ENCODE results near the gene EFCAB7.
"Not testable (repeated sequence)": the region's sequence is repeated elsewhere in the genome, so short reads cannot be mapped to it uniquely, and the experiment has no call there.

Gene EFCAB7

DNA sequence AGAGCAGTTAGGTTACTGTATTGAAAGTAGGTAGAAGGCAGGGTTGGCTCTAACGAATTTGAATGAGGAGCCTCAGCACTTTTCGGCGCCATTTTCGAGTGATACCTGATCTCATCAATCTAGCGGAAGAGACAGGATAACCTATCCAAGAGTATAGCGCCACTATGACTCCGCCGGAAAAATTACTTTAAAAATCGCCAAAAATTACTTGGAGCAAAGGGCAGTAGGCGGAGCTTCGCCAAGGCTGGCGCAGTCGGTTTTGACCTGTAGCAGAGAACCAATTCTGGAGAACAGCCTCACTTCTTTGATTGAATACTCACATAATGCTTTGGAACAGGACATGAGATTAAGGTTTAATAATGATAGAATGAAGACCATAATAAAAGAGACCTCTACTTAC is 25.6 kb downstream of the EFCAB7 start:
- DNase-seq = no peak

DNA sequence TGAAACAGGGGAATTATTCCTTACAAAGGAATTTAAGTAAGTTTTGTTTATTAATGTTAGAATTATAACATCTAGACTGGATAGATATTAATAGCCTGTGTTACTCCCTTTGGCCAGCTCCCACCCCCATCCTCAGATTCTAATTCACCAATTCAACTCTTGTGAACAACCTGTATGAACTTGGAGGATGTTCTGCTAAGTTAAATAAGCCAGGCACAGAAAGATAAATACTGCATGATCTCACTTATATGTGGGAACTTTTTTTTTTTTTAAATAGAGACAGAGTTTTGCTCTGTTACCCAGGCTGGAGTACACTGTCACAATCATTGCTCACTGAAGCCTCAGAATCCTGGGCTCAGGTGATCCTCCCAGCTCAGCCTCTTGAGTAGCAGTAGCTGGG is 32.2 kb downstream of the EFCAB7 start:
- no peak for DNase-seq

DNA sequence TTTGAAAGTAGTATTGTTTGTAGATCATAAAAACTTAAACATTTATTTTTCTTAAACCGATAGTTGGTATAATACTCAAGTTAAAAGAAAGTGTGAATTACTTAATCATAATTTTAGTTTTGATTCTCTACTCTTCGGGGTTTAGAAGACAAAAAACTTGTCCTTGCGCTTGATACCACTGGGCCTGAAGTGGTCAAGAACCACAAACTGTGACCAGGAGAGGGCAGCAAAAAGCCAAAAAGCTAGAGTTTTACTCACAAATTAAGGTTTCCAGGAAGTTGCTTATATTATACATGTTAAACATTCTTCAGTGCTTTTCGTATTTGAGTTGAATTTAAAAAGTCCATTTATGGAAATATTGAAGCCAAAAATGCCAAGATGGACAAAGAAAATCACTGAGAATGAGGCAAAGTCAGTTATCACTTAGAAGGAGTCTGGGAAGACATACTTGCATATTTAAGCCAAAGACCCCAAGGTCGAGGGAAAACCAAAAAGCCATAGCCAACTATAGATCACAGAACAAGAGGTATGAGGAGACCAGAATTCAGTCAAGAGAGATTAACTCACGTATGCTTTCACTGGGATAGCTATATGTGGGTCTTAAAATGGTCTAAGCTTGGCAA is 34.2 kb downstream of the EFCAB7 start:
- DNase-seq = peak; percentile 57

DNA sequence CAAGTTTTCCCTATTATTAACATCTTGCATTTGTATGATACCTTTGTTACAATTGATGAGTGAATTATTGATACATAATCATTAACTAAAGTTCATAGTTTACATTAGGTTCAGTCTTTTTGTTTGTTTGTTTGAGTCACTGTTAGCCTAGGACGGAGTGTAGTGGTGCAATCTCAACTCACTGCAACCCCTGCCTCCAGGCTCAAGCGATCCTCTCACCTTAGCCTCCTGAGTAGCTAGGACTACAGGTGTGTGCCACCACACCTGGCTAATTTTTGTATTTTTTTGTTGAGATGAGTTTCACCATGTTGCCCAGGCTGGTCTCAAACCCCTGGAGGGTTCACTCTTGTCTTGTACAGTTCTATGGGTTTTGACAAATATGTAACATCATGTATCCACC is 36.0 kb downstream of the EFCAB7 start:
- no peak for DNase-seq

DNA sequence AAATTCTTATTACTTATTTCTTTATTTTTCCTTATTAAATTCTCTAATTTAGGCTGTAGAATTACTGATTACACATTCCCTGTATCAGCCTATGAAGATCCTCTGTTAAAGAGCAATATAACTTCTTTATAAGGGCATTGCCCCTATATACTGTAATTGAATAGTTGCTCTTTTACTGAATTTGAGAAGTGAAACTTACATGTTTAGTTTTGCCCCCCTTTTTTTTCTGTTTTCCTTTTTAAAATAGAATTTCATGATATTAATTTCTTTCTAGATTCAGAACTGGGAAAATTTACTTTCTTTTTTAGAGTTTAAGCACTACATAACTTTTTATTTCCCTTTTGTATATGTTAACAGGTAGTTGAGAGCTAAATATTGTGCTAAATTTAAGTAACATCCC is 40.4 kb downstream of the EFCAB7 start:
- DNase-seq = no peak

DNA sequence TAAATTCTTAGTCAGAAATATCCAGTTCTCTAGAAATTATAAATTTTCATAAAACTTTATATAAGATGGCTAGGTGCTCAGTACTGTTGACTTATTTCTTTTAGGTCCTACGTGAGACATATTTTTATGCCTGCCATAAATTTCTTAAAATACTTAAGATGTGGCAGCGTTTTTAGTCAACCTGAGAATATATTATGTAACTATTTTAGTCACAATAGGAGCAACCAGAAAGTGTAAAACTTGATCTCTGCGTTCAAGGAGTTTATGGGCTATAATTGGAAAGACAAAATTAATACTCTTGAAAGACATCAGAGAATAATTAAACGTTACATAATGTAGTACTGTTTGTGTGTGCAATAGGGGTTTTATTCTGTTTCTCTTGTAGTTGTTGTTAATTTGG is 45.7 kb downstream of the EFCAB7 start:
- no peak for DNase-seq

DNA sequence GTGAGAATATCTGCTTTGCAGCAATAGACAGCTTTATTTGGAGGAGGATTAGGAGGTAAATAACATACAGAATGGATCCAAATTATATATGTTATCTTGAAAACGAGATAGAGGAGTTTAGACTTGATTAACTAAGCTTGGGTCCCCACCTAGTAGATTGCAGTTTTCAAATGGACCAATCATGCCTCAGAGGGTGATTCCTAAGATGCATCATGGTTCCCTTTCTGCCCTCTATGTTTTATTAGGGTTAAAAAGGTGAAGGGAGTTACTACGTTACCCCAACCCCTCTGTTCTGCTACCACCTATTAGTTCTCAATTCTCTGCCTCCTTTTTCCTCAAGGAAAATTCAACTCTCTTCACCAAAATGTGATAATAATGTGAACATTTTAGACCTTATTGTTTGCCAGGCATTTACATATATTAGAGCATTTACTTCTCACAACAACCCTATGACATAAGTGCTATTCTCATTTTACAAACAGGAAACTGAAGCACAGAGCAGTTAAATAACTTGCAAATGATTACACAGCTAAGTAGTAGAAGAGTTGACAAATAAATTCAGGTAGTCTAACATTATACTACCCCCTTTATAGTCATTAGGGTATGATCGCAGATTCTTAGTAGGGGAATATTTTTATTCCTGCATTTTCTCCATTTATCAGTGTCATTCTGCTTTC is 46.5 kb downstream of the EFCAB7 start:
- no peak for DNase-seq

DNA sequence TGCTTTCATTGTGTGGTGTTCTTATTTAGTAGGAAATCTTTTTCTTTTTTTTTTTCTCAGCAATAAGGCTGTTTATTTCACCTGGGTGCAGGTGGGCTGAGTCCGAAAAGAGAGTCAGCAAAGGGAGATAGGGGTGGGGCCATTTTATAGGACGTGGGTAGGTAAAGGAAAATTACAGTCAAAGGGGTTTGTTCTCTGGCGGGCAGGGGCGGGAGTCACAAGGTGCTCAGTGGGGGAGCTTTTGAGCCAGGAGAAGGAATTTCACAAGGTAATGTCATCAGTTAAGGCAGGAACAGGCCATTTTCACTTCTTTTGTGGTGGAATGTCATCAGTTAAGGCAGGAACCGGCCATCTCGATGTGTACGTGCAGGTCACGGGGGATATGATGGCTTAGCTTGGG is 49.4 kb downstream of the EFCAB7 start:
- not testable (repeated sequence) for DNase-seq

DNA sequence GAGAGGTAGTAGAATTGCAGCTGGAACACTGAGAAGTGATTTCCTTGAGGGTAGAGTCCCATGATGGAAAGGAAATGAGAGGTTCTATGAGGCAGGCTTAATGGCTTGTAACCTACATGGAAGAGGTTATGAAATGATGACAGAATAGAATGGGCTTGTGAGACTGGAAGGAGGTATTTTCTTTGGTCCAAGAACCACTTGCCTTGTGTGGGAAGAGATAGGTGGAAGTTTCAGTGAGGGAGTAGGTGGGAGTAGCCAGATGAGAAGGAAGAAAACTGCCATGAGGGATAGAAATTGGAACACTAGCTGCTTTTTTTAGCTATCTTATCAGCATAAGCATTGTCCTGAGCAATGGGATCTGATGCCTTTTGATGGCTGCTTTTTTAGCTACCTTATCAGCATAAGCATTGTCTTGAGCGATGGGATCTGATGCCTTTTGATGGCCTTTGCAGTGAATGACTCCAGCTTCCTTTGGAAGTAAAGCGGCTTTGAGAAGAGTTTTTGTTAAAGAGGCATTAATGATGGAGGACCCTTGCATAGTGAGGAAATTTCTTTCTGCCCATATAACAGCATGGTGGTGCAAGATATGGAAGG is 51.0 kb downstream of the EFCAB7 start:
- DNase-seq = not testable (repeated sequence)

DNA sequence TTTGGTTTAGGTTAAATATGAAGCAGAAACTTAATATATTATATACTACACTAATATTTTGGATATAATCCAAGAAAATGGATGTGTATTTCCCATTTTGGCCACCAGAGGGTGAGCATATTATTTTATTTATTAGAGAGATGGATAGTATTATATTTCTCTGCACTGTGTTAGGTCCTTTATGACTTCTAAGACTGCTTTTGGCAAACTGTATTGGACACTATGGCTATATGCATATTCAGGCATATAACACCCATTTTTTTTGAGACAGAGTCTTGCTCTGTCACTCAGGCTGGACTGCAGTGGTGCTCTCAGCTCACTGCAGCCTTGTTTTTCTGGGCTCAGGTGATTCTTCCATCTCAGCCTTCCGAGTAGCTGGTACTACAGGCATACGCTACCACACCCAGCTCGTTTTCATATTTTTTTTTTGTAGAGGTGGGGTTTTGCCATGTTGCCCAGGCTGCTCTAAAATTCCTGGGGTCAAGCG is 52.1 kb downstream of the EFCAB7 start:
- DNase-seq = peak; percentile 73

DNA sequence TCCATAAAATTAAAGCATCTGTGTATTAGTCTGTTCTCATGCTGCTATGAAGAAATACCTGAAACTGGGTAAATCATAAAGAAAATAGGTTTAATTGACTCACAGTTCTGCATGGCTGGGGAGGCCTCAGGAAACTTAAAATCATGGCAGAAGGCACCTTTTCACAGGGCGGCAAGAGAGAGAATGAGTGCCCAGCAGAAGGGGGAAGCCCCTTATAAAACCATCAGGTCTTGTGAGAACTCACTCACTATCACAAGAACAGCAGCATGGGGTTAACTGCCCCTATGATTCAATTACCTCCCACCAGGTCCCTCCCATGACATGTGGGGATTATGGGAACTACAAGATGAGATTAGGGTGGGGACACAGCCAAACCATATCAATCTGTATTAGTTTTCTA is 63.0 kb downstream of the EFCAB7 start:
- DNase-seq = not testable (repeated sequence)

DNA sequence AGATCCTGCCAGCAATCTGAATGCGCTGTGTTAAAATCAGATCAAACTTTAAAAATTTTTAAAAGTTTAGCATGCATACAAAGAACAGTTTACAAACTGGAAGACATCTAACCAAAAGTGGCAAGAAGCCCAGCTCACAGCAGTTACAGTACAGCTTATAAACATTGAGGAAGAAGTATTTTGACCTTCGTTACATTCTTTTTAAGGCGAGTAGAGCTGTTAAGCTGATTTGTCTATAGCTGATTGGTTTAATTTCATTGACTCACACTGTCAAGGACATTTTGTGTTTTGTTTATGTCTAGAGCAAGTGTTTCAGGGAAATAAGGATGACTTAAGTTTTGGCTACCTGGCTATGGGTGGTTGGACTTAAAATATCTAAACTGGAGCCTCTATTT is 66.8 kb downstream of the EFCAB7 start:
- DNase-seq = no peak

DNA sequence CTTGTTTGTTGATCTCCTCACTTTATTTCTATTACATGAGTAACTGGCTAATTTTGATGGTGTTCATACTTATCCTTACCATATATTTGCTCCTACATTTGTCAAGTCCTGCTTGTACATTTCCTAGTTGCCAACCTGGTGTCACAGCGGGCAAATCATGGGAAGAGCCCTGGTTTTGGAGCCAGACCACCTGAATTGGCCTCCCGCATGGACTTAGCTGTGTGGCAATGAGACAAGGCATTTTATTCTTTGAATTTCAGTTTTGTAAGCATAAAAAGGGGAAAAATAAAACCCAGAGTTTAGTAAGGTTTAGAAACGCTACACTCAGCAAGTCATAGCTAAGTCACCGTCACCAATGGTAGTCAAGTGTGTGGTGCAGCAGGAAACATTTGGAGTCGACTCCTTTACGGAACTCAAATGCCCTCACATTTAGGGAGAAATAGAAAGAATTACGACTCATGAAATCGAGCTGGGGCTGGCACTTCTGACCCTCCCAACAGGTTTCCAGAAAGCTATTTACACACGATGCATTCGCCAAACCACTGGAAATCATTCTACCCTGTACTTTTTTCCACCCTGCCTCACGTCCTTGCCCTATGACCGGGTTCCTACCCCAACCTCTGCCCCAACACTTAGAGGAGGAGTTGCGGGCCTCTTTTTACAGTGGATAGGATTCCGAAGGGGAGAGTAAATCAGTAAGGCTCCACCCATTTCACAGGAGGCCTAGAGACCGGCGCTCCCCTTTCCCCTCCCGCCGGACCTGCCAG is 69.4 kb downstream of the EFCAB7 start:
- DNase-seq = peak; percentile 29

DNA sequence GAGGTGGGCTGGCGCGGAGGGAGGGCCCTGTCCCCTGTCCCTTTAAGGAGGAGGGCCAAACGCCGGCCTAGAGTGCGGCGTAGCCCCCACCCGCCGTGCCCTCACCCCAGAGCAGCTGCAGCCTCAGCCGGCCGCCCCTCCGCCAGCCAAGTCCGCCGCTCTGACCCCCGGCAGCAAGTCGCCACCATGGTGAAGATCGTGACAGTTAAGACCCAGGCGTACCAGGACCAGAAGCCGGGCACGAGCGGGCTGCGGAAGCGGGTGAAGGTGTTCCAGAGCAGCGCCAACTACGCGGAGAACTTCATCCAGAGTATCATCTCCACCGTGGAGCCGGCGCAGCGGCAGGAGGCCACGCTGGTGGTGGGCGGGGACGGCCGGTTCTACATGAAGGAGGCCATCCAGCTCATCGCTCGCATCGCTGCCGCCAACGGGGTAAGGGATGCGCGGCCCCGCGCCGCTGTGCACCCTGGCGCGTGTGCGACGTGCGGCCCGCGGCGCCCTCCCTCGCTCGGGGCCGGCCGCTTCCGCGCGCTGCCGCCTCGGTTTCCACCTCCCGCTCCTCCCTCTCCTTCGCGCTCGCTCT is 70.1 kb downstream of the EFCAB7 start, which contains the start of gene PGM1:
TSS of gene PGM1 (plus strand) at position 109 of the 583 bp plus-strand sequence. CDS start at position 187, 78 bp downstream.
- peak; percentile 51 for DNase-seq

DNA sequence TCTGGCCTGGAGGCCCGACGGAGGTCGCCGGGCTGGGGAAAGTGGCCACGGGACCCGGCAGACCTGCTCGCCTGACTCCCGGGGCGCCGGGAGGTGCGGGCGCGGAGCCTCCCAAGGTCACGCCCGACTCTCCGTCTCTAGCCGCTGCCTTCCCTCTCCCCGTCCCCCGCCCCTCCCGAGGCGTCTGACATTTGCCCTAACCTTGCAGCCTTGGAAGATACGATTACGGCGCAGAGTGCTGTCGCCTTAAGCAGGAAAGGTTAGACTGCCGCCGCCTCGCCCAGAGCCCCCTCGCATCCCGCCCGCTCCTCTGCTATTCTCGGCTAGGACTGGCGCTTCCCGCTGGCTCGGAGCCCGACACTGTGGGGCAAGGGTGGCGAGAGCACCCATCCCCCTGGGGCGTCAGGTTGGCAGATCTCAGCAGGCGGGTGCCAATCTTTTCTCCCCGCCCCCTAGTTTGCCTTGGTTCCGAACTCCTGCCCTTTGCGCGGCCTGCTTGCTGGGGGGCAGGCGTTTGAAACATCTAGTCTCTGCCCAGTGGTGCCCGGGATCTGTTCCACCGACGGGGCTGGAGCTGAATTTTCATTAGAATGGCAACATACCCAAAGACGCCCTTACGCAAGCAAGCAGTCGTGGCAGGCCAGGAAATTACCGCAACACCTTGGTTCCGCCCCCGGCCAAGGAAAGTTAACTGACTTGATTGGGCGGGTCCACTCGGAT is 70.7 kb downstream of the EFCAB7 start:
- DNase-seq = peak; percentile 61

DNA sequence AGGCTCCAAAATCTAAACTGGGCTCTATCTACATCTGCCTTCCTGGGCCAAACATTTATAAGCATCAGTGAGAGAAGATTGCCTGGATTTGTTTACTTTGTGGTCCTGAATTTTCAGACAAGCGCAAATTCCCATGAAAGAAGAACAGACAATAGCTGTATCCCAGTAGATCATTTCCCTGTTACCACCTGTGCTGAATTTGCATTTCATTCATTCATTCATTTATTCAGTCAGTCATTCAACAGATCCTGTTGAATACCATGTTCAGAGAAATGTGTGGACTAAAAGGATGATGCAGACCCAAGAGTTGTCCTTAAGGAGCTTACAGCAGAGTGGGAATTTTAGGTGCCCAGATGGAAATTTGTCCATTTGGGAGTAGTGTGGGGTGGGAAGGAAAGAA is 72.1 kb downstream of the EFCAB7 start:
- no peak for DNase-seq

DNA sequence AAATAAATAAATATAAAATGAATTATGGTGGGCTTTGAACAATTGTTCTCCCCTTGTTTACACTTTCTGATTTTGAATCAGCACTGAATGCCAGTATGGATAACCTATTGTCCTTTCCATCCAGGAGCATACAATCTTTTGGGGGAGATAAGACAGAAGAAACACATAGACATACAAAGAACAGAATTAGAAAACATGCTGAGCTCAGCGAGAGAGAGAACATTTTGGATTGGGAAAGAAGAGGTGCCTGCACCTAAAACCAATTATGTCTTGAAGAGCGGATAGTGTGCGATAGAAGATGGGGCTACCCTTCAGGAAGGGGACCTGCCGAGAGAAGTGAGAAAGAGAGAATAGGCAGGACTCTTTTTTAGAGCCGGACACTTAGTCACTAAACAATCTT is 76.5 kb downstream of the EFCAB7 start:
- DNase-seq = no peak

DNA sequence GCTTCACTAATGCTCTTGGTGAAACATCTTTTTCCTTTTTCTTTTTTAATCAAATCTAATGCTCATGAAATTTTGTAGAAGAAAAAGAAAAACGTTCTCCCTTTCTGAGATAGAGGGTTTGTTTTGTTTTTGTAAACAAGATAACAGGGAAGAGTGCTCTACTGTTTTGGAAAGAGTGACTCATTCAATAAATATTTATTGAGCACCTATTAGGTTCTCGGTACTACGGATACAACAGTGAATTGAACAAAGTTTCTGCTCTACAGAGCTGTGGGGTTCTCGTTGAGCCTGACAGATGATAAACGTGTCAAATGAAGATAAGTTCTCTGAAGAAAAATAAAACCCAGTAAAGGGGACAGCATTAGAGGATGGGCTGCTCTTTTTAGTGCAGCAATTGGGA is 76.9 kb downstream of the EFCAB7 start:
- DNase-seq = no peak

DNA sequence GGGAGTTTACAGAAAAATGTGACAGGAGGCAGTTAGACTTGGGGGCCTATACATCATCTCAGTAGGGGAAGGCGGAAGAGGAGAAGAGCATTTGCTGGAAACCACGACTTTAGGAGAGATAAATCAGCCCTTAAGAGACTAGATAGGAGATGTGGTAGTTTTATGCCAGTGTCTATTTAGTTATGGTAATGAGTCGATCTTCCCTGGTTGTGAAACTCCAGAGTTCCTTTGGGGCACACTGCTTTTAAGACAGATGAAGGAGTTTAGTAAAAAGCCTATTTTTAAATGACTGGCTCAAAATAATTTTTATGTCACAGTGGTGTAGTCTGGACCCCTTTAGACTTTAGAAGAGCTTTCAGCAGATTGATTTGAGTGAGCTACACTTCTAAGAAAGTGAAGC is 77.7 kb downstream of the EFCAB7 start:
- no peak for DNase-seq

DNA sequence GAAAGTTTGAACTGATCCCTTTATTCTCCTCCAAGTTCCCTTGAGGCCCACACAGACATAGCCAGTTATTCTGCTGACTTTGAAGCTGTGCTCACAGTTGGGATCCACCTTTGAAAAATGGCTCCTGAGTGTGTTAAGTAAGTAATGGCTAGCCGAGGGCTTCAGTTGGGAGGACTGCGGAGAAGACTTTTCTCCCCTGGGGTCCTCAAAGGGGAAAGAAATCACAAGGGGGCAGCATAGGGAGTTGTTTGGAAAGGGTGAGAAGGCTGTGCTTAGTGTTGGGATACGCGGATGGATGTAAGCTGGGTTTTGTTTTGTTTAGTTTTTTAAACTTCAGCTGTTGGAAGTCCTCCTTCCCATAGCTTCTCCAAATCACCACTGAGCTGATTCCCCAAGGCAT is 78.1 kb downstream of the EFCAB7 start:
- DNase-seq = no peak

DNA sequence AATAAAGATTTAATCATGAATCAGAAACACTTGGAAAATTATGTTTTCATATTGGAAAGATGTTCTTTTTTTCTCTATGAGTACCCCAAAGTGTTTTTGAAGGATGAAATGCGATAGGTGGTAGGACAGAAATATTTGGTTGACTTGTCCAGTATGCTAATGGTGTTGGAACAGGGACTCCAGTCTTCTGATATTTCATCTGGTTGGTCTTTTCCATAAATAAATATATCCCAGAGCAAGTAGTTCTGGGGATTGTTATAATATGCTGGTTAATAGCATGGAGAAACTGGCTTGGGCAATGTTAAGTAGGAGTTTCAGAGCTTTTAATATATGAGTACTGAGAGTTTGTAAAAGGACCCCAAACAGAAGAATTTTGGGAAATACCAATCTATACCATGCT is 78.6 kb downstream of the EFCAB7 start:
- no peak for DNase-seq

DNA sequence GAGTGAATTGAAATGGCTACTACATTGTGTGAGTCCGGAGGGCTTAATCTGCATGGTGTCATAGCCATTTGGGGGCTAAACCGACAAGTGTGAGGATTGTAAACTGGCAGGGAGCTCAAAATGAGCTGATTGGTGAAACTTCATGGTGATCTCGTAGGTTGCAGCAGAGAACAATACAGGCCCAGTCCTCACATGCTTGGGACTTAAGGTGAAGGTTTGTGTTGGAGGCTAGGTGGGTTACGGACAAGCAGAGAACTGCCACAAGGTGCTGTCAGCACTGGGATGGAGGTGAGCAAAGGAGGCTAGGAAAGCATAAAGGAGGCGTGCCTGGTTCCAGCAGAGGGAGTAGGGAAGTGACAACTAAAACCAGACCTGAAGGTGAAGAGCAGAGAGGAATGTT is 79.3 kb downstream of the EFCAB7 start:
- no peak for DNase-seq
